HEK293 (cell line): ENCODE results near the gene BORCS8.

Experiments used
- CTCF ChIA-PET: fragments of 350-600 bp; formaldehyde crosslinking; extraction: SDS; loops from one replicate; lab custom pipeline; 2021; ENCODE audit warnings: antibody characterized with exemption; lab: Yijun Ruan, JAX
- POLR2A ChIA-PET: fragments of 300-600 bp; formaldehyde crosslinking; extraction: SDS; loops from one replicate; lab custom pipeline; 2020; ENCODE audit warnings: antibody characterized with exemption, inconsistent platforms; lab: Yijun Ruan, JAX
- H3K27ac ChIP-seq: fragments of 200-500 bp; sonication (Bioruptor generic); 2 replicates; pipeline ENCODE4 v1.5.1; 2014; ENCODE audit warnings: low read depth, low read length, control low read depth, inconsistent platforms; ENCODE audit errors: extremely low read depth
- H3K36me3 ChIP-seq, 2 experiments: fragments of 200-500 bp in 1 of 2; sonication (Bioruptor generic) in 1 of 2; 1 replicate in 1 of 2; 2 replicates in 1 of 2; pipeline ENCODE4 v1.5.1; 2014 to 2017; ENCODE audit warnings: inconsistent platforms in 2 of 2, low read length in 2 of 2; ENCODE audit not compliant: control insufficient read depth in 2 of 2, insufficient read depth in 1 of 2
- H3K4me1 ChIP-seq: fragments of 200-500 bp; sonication (Bioruptor generic); 2 replicates; pipeline ENCODE4 v1.5.1; 2014; ENCODE audit warnings: mild to moderate bottlenecking, low read length, inconsistent platforms; ENCODE audit not compliant: control insufficient read depth, insufficient read depth
- H3K4me3 ChIP-seq: 2 replicates; pipeline ENCODE4 v1.5.1; 2011; ENCODE audit warnings: low read depth, mild to moderate bottlenecking, control low read depth, low read length, moderate library complexity
- H3K9me3 ChIP-seq: fragments of 200-500 bp; sonication (Bioruptor generic); 2 replicates; pipeline ENCODE4 v1.5.1; 2014; ENCODE audit warnings: low read depth, low read length, inconsistent platforms; ENCODE audit not compliant: control insufficient read depth, insufficient read depth
- KLF7 ChIP-seq: fragments of 450-650 bp; formaldehyde crosslinking; IDR thresholded peaks from 2 replicates; pipeline ENCODE4 v1.5.1; 2016; ENCODE audit warnings: missing biosample characterization, missing genetic modification characterization, borderline replicate concordance
- MZF1 ChIP-seq: fragments of 450-650 bp; formaldehyde crosslinking; IDR thresholded peaks from 2 replicates; pipeline ENCODE4 v1.5.1; 2017; ENCODE audit warnings: missing biosample characterization, missing genetic modification characterization, borderline replicate concordance
- SETDB1 ChIP-seq: IDR thresholded peaks from one replicate; pipeline ENCODE4 v1.6.1; 2017; ENCODE audit warnings: mild to moderate bottlenecking, low read length, moderate library complexity, mixed read lengths; ENCODE audit not compliant: insufficient read length
- SP2 ChIP-seq: fragments of 450-650 bp; formaldehyde crosslinking; IDR thresholded peaks from 2 replicates; pipeline ENCODE4 v1.5.1; 2016; ENCODE audit warnings: missing biosample characterization, missing genetic modification characterization
- YY1 ChIP-seq: fragments of 450-650 bp; formaldehyde crosslinking; IDR thresholded peaks from 2 replicates; pipeline ENCODE4 v1.5.1; 2018; ENCODE audit warnings: missing biosample characterization, missing genetic modification characterization
- ZBTB7A ChIP-seq: fragments of 450-650 bp; formaldehyde crosslinking; IDR thresholded peaks from 2 replicates; pipeline ENCODE4 v1.5.1; 2016; ENCODE audit warnings: low read depth, missing biosample characterization, missing genetic modification characterization
- ZNF132 ChIP-seq: fragments of 450-650 bp; formaldehyde crosslinking; IDR thresholded peaks from 2 replicates; pipeline ENCODE4 v1.5.1; 2017; ENCODE audit warnings: missing biosample characterization, missing genetic modification characterization, borderline replicate concordance
- ZNF169 ChIP-seq: fragments of 450-650 bp; formaldehyde crosslinking; IDR thresholded peaks from 2 replicates; pipeline ENCODE4 v1.5.1; 2016; ENCODE audit warnings: missing biosample characterization, missing genetic modification characterization
- ZNF211 ChIP-seq: fragments of 450-650 bp; formaldehyde crosslinking; IDR thresholded peaks from 2 replicates; pipeline ENCODE4 v1.5.1; 2016; ENCODE audit warnings: low read depth, missing biosample characterization, missing genetic modification characterization
- ZNF37A ChIP-seq: fragments of 450-650 bp; IDR thresholded peaks from 2 replicates; pipeline ENCODE4 v1.5.1; 2018; ENCODE audit warnings: missing biosample characterization, missing genetic modification characterization
- ZNF391 ChIP-seq: fragments of 450-650 bp; formaldehyde crosslinking; IDR thresholded peaks from 2 replicates; pipeline ENCODE4 v1.5.1; 2016; ENCODE audit warnings: low read depth, missing biosample characterization, missing genetic modification characterization, borderline replicate concordance
- ZNF404 ChIP-seq: fragments of 450-650 bp; formaldehyde crosslinking; IDR thresholded peaks from 2 replicates; pipeline ENCODE4 v1.5.1; 2017; ENCODE audit warnings: missing biosample characterization, missing genetic modification characterization
- ZNF48 ChIP-seq: fragments of 450-650 bp; formaldehyde crosslinking; IDR thresholded peaks from 2 replicates; pipeline ENCODE4 v1.5.1; 2016; ENCODE audit warnings: missing biosample characterization, missing genetic modification characterization
- ZNF521 ChIP-seq: fragments of 450-650 bp; formaldehyde crosslinking; IDR thresholded peaks from 2 replicates; pipeline ENCODE4 v1.5.1; 2017; ENCODE audit warnings: missing biosample characterization, mild to moderate bottlenecking, missing genetic modification characterization
- ZNF549 ChIP-seq: fragments of 450-650 bp; IDR thresholded peaks from 2 replicates; pipeline ENCODE4 v1.5.1; 2018; ENCODE audit warnings: missing biosample characterization, missing genetic modification characterization, mild to moderate bottlenecking, inconsistent platforms, moderate library complexity
- ZNF623 ChIP-seq: fragments of 450-650 bp; formaldehyde crosslinking; IDR thresholded peaks from 2 replicates; pipeline ENCODE4 v1.5.1; 2016; ENCODE audit warnings: missing biosample characterization, missing genetic modification characterization
- ZNF629 ChIP-seq: fragments of 450-650 bp; formaldehyde crosslinking; IDR thresholded peaks from 2 replicates; pipeline ENCODE4 v1.5.1; 2017; ENCODE audit warnings: missing biosample characterization, missing genetic modification characterization
- ZNF654 ChIP-seq: fragments of 450-650 bp; formaldehyde crosslinking; IDR thresholded peaks from 2 replicates; pipeline ENCODE4 v1.5.1; 2016; ENCODE audit warnings: low read depth, missing biosample characterization, missing genetic modification characterization
- ZNF658 ChIP-seq: fragments of 450-650 bp; formaldehyde crosslinking; IDR thresholded peaks from 2 replicates; pipeline ENCODE4; 2016; ENCODE audit warnings: missing biosample characterization, missing genetic modification characterization
- TF ChIP-seq, protein P1 (sequence below): fragments of 450-650 bp; formaldehyde crosslinking; IDR thresholded peaks from 2 replicates; pipeline ENCODE4 v1.5.1; 2017; ENCODE audit warnings: missing biosample characterization, missing genetic modification characterization
- TF ChIP-seq, protein P2 (sequence below): fragments of 450-650 bp; formaldehyde crosslinking; IDR thresholded peaks from 2 replicates; pipeline ENCODE4 v1.5.1; 2016; ENCODE audit warnings: missing biosample characterization, missing genetic modification characterization
- TF ChIP-seq, protein P3 (sequence below): fragments of 450-650 bp; formaldehyde crosslinking; IDR thresholded peaks from 2 replicates; pipeline ENCODE4 v1.5.1; 2016; ENCODE audit warnings: missing biosample characterization, missing genetic modification characterization
- TF ChIP-seq, protein P4 (sequence below): fragments of 450-650 bp; formaldehyde crosslinking; IDR thresholded peaks from 2 replicates; pipeline ENCODE4 v1.5.1; 2016; ENCODE audit warnings: missing biosample characterization, missing genetic modification characterization
- TF ChIP-seq, protein P5 (sequence below): fragments of 450-650 bp; formaldehyde crosslinking; IDR thresholded peaks from 2 replicates; pipeline ENCODE4 v1.5.1; 2016; ENCODE audit warnings: missing biosample characterization, missing genetic modification characterization

BORCS8 gene

DNA sequence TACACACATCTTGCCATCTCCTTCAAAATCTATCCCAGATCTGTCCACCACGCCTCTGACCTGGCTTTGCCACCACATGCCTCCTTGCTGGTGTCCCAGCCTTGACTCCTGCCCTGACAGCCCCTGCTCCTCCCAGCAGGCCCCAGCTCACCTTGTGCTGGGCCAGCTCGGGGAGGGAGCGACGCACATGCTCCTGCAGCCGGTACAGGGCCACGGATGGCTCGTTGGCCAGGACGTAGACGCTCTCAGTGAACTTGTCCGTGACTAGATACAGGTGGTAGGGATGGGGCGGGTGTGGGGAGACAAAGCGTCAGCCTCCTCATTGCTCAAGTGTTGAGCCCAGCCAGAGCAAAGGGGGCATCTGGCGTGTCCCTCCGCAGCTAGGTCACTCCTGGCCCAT, 5.2 kb downstream of the BORCS8 start:
- no peak overlapping the region for H3K27ac ChIP-seq
- no peaks in the 10 kb centered on the region for H3K9me3 ChIP-seq
- ChIA-PET POLR2A (no interaction called here), CTCF (interaction anchor here (1.0 to 2.7 kb wide), 3 partner anchors 13 to 156 kb away, joined by 7 to 9 read pairs (median 8); no protein-coding TSS in a partner anchor)
- TF ChIP-seq, protein P1, sequence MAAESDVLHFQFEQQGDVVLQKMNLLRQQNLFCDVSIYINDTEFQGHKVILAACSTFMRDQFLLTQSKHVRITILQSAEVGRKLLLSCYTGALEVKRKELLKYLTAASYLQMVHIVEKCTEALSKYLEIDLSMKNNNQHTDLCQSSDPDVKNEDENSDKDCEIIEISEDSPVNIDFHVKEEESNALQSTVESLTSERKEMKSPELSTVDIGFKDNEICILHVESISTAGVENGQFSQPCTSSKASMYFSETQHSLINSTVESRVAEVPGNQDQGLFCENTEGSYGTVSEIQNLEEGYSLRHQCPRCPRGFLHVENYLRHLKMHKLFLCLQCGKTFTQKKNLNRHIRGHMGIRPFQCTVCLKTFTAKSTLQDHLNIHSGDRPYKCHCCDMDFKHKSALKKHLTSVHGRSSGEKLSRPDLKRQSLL (tag by site-specific recombination), result no peak
- TF ChIP-seq SP2 (tag by site-specific recombination) (no peak), ZNF37A (tag by site-specific recombination) (no peak), ZNF629 (tag by site-specific recombination) (no peak)
- TF ChIP-seq, protein P2, sequence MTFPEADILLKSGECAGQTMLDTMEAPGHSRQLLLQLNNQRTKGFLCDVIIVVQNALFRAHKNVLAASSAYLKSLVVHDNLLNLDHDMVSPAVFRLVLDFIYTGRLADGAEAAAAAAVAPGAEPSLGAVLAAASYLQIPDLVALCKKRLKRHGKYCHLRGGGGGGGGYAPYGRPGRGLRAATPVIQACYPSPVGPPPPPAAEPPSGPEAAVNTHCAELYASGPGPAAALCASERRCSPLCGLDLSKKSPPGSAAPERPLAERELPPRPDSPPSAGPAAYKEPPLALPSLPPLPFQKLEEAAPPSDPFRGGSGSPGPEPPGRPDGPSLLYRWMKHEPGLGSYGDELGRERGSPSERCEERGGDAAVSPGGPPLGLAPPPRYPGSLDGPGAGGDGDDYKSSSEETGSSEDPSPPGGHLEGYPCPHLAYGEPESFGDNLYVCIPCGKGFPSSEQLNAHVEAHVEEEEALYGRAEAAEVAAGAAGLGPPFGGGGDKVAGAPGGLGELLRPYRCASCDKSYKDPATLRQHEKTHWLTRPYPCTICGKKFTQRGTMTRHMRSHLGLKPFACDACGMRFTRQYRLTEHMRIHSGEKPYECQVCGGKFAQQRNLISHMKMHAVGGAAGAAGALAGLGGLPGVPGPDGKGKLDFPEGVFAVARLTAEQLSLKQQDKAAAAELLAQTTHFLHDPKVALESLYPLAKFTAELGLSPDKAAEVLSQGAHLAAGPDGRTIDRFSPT (tag by site-specific recombination), result no peak
- H3K4me3 ChIP-seq, result no peak overlapping the region
- no peaks in the 10 kb centered on the region for H3K4me1 ChIP-seq
- H3K36me3 ChIP-seq, result peaks cover 4 to 25% of the 10 kb centered on the region in 2 experiments; a peak in 2 of 3 replicates

DNA sequence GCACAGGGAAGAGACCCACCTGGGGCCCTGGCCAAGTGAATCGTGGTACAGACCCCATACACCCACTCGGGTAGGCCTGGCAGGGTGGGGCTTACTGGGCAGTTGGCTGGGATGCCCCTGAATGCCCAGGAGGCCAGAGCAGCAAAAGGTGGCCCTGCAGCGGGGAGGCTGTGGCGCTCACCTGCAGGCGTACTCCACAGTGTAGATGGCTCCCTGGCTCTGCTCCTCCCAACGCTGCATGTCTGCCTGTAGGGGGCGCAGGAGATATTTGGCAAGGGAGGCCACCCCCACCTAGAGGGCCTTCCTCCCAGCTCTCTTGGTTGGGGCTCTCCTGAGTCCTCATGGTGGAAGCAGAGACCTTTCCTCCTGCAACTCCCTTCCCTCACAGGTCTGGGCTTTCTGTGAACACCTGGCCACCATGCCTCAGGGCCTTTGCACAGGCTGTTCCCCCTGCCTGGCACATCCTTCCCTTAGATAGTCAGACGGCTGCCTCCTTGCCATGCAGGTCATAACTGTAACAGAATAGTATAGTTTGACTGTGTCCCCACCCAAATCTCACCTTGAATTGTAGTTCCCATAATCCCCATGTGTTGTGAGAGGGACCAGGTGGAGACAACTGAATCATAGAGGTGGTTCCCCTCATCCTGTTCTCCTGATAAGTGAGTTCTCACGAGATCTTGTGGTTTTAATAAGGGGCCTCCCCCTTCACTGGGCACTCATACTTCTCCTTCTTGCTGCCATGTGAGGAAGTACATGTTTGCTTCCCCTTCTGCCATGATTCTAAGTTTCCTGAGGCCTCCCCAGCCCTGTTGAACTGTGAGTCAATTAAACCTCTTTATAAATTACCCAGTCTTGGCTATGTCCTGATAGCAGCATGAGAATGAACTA, 5.9 kb downstream of the BORCS8 start:
- no peak overlapping the region for H3K4me3 ChIP-seq
- H3K9me3 ChIP-seq, result no peaks in the 10 kb centered on the region
- H3K4me1 ChIP-seq, result no peaks in the 10 kb centered on the region
- no peak overlapping the region for H3K27ac ChIP-seq
- H3K36me3 ChIP-seq, result peaks cover 4 to 30% of the 10 kb centered on the region in 2 experiments; a peak in 2 of 3 replicates
- CTCF ChIA-PET, result interaction anchor here (0.5 to 2.7 kb wide), 7 partner anchors 12 to 768 kb away, joined by 3 to 9 read pairs (median 4); no protein-coding TSS in a partner anchor
- POLR2A ChIA-PET, result interaction anchor here (0.6 to 1.0 kb wide), 2 partner anchors 16 to 113 kb away, joined by 3 to 4 read pairs; partner anchors contain the start of gene MEF2B
- no peak for TF ChIP-seq ZNF211 (tag by site-specific recombination)
- peak; percentile 44 for TF ChIP-seq ZNF654 (tag by site-specific recombination)
- no peak for TF ChIP-seq ZNF169 (tag by site-specific recombination)
- no peak for TF ChIP-seq ZBTB7A
- no peak for TF ChIP-seq KLF7 (tag by site-specific recombination)
- TF ChIP-seq SETDB1, result no peak
- no peak for TF ChIP-seq ZNF132 (tag by site-specific recombination)
- no peak for TF ChIP-seq ZNF391 (tag by site-specific recombination)
- TF ChIP-seq ZNF521 (tag by site-specific recombination), result no peak
- TF ChIP-seq ZNF48 (tag by site-specific recombination), result no peak
- TF ChIP-seq ZNF629 (tag by site-specific recombination), result no peak
- TF ChIP-seq, protein P3, sequence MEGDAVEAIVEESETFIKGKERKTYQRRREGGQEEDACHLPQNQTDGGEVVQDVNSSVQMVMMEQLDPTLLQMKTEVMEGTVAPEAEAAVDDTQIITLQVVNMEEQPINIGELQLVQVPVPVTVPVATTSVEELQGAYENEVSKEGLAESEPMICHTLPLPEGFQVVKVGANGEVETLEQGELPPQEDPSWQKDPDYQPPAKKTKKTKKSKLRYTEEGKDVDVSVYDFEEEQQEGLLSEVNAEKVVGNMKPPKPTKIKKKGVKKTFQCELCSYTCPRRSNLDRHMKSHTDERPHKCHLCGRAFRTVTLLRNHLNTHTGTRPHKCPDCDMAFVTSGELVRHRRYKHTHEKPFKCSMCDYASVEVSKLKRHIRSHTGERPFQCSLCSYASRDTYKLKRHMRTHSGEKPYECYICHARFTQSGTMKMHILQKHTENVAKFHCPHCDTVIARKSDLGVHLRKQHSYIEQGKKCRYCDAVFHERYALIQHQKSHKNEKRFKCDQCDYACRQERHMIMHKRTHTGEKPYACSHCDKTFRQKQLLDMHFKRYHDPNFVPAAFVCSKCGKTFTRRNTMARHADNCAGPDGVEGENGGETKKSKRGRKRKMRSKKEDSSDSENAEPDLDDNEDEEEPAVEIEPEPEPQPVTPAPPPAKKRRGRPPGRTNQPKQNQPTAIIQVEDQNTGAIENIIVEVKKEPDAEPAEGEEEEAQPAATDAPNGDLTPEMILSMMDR, result peak; percentile 44
- TF ChIP-seq, protein P4, sequence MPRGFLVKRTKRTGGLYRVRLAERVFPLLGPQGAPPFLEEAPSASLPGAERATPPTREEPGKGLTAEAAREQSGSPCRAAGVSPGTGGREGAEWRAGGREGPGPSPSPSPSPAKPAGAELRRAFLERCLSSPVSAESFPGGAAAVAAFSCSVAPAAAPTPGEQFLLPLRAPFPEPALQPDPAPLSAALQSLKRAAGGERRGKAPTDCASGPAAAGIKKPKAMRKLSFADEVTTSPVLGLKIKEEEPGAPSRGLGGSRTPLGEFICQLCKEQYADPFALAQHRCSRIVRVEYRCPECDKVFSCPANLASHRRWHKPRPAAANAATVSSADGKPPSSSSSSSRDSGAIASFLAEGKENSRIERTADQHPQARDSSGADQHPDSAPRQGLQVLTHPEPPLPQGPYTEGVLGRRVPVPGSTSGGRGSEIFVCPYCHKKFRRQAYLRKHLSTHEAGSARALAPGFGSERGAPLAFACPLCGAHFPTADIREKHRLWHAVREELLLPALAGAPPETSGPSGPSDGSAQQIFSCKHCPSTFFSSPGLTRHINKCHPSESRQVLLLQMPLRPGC (tag by site-specific recombination), result no peak
- peak; percentile 15; the same call in 1 of the 2 replicates for TF ChIP-seq MZF1 (tag by site-specific recombination)
- TF ChIP-seq ZNF658, result no peak
- peak; percentile 97 for TF ChIP-seq ZNF623
- no peak for TF ChIP-seq ZNF404
- TF ChIP-seq, protein P5, sequence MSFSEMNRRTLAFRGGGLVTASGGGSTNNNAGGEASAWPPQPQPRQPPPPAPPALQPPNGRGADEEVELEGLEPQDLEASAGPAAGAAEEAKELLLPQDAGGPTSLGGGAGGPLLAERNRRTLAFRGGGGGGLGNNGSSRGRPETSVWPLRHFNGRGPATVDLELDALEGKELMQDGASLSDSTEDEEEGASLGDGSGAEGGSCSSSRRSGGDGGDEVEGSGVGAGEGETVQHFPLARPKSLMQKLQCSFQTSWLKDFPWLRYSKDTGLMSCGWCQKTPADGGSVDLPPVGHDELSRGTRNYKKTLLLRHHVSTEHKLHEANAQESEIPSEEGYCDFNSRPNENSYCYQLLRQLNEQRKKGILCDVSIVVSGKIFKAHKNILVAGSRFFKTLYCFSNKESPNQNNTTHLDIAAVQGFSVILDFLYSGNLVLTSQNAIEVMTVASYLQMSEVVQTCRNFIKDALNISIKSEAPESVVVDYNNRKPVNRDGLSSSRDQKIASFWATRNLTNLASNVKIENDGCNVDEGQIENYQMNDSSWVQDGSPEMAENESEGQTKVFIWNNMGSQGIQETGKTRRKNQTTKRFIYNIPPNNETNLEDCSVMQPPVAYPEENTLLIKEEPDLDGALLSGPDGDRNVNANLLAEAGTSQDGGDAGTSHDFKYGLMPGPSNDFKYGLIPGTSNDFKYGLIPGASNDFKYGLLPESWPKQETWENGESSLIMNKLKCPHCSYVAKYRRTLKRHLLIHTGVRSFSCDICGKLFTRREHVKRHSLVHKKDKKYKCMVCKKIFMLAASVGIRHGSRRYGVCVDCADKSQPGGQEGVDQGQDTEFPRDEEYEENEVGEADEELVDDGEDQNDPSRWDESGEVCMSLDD, result no peak
- TF ChIP-seq ZNF549 (tag by site-specific recombination), result no peak
- no peak for TF ChIP-seq YY1 (tag by site-specific recombination)
